ENCODE measurements around the gene VSIG10. TPM values are rescaled to one million over a fixed set of nuclear protein-coding genes. Genes with fewer than 3 reads are reported as not detected.
A peak's percentile ranks its signal among the peaks of the same experiment; 100 is the strongest.

The VSIG10 gene
- total and polyA plus RNA-seq, 2 of the 13 experiments (the other 11 are each of a cell fraction or from before 2014, with no cell fraction given), result 25.6 to 42.5 TPM

- TF ChIP-seq PRDM10 (CRISPR knock-in tag; IDR thresholded peaks at IDR 0.05; ENCODE audit: low read depth), result no peak; the same call in 1 of the 2 replicates
- TF ChIP-seq ZNF367 (CRISPR knock-in tag; IDR thresholded peaks at IDR 0.05; ENCODE audit: borderline replicate concordance), result no peak
- TF ChIP-seq ZKSCAN5 (CRISPR knock-in tag; IDR thresholded peaks at IDR 0.05), result no peak
- TF ChIP-seq NCOA1 (CRISPR knock-in tag; IDR thresholded peaks at IDR 0.05), result no peak
- TF ChIP-seq THAP11 (CRISPR knock-in tag; IDR thresholded peaks at IDR 0.05), result peak; percentile 78
- TF ChIP-seq PHB2 (IDR thresholded peaks at IDR 0.05; ENCODE audit: partially characterized antibody), result no peak
- TF ChIP-seq FOXK1 (CRISPR knock-in tag; IDR thresholded peaks at IDR 0.05; ENCODE audit: borderline replicate concordance, low read depth), result 0 out of 2 replicates have a peak, but pooled peaks have one; percentile 51
- peak; percentile 89 for TF ChIP-seq ZBTB20 (CRISPR knock-in tag; IDR thresholded peaks at IDR 0.05; ENCODE audit: borderline replicate concordance, low read depth)
- peak; percentile 55 for TF ChIP-seq NCOA2 (CRISPR knock-in tag; IDR thresholded peaks at IDR 0.05)
- TF ChIP-seq MEIS1 (CRISPR knock-in tag; IDR thresholded peaks at IDR 0.05; ENCODE audit: borderline replicate concordance), result peak; percentile 83; the same call in 1 of the 2 replicates
- TF ChIP-seq RFX5 (IDR thresholded peaks at IDR 0.05; ENCODE audit: low read depth, low read length), result peak; percentile 67; the same call in 1 of the 2 replicates
- peak; percentile 92 for TF ChIP-seq ZNF430 (CRISPR knock-in tag; IDR thresholded peaks at IDR 0.05)
- no peak for TF ChIP-seq RBM39 (IDR thresholded peaks at IDR 0.05; ENCODE audit: low read depth, low read length, poor library complexity, severe bottlenecking)
- no peak for TF ChIP-seq RELA (CRISPR knock-in tag; IDR thresholded peaks at IDR 0.05)
- TF ChIP-seq IRF2 (CRISPR knock-in tag; IDR thresholded peaks at IDR 0.05), result peak; percentile 78; the same call in 1 of the 2 replicates
- no peak; the same call in none of the 2 replicates for TF ChIP-seq ESRRA (CRISPR knock-in tag; IDR thresholded peaks at IDR 0.05; ENCODE audit: low read depth)
- peak; percentile 79 for TF ChIP-seq ZNF343 (CRISPR knock-in tag; IDR thresholded peaks at IDR 0.05)
- peak; percentile 90 for TF ChIP-seq MED1 (CRISPR knock-in tag; IDR thresholded peaks at IDR 0.05)
- 0 out of 2 replicates have a peak, but pooled peaks have one; percentile 80 for TF ChIP-seq ZFP37 (CRISPR knock-in tag; IDR thresholded peaks at IDR 0.05; ENCODE audit: borderline replicate concordance)
- peak; percentile 62 for TF ChIP-seq FOSL2 (CRISPR knock-in tag; IDR thresholded peaks at IDR 0.05)
- TF ChIP-seq ZNF670 (CRISPR knock-in tag; IDR thresholded peaks at IDR 0.05; ENCODE audit: borderline replicate concordance), result peak; percentile 81; the same call in 1 of the 2 replicates
- TF ChIP-seq HMGXB4 (CRISPR knock-in tag; IDR thresholded peaks at IDR 0.05; ENCODE audit: borderline replicate concordance in 1 of 2, low read depth in 1 of 2), result peak; percentile 77 to 89
- peak; percentile 76 for TF ChIP-seq POGK (CRISPR knock-in tag; conservative IDR thresholded peaks at IDR 0.05)
Observed at GRCh38 chr12:118135788-118136558, 32.2 kb upstream of the VSIG10 start, which contains the start of gene PEBP1 (continued).
